GM18507 (cell line): ENCODE results near the gene KRT1.

Experiments
- DNase-seq: peaks from one replicate; pipeline ENCODE4 v3.0.0; 2011; ENCODE audit warnings: low read depth; ENCODE audit not compliant: insufficient read length; ENCODE audit errors: extremely low spot score
- FAIRE-seq: peaks from 2 replicates; lab custom pipeline; 2011; peaks lifted over from hg19 to GRCh38; lab: Jason Lieb, UNC

The KRT1 gene

GRCh38 chr12:52645120-52645761 is 35.0 kb downstream of the KRT1 start:
- DNase-seq, result no peak
- FAIRE-seq, result no peak

- DNase-seq, result no peak
- FAIRE-seq, result no peak
Observed at GRCh38 chr12:52644078-52644415, 36.2 kb downstream of the KRT1 start.

- DNase-seq (no peak), FAIRE-seq (no peak)
Observed at GRCh38 chr12:52643233-52644077, 36.8 kb downstream of the KRT1 start.

GRCh38 chr12:52641468-52641867 is 38.7 kb downstream of the KRT1 start:
- FAIRE-seq, result no peak

GRCh38 chr12:52637299-52637698 is 42.9 kb downstream of the KRT1 start:
- FAIRE-seq, result no peak

More at GRCh38 chr12:52641468-52641867, 38.7 kb downstream of the KRT1 start:
- no peak for DNase-seq

GRCh38 chr12:52636592-52637258 is 43.5 kb downstream of the KRT1 start:
- DNase-seq (no peak), FAIRE-seq (no peak)

More at GRCh38 chr12:52637299-52637698, 42.9 kb downstream of the KRT1 start:
- DNase-seq, result no peak

GRCh38 chr12:52636189-52636588 is 44.0 kb downstream of the KRT1 start:
- no peak for FAIRE-seq
- DNase-seq, result no peak

- DNase-seq, result no peak
- no peak for FAIRE-seq
Observed at GRCh38 chr12:52634266-52635056, 45.7 kb downstream of the KRT1 start.

GRCh38 chr12:52633383-52633782 is 46.8 kb downstream of the KRT1 start:
- no peak for FAIRE-seq

GRCh38 chr12:52632656-52633055 is 47.6 kb downstream of the KRT1 start:
- DNase-seq (no peak), FAIRE-seq (no peak)

More at GRCh38 chr12:52633383-52633782, 46.8 kb downstream of the KRT1 start:
- DNase-seq, result no peak

- DNase-seq, result no peak
- FAIRE-seq, result no peak
Observed at GRCh38 chr12:52631676-52632459, 48.3 kb downstream of the KRT1 start.

GRCh38 chr12:52631264-52631663 is 48.9 kb downstream of the KRT1 start:
- DNase-seq (no peak), FAIRE-seq (no peak)

- DNase-seq (no peak), FAIRE-seq (no peak)
Observed at GRCh38 chr12:52630599-52631200, 49.5 kb downstream of the KRT1 start.

GRCh38 chr12:52630008-52630500 is 50.2 kb downstream of the KRT1 start:
- FAIRE-seq (no peak), DNase-seq (no peak)

- no peak for DNase-seq
- no peak for FAIRE-seq
Observed at GRCh38 chr12:52629281-52630007, 50.8 kb downstream of the KRT1 start.

- no peak for DNase-seq
- FAIRE-seq, result no peak
Observed at GRCh38 chr12:52628841-52629240, 51.4 kb downstream of the KRT1 start.

- no peak for DNase-seq
- FAIRE-seq, result no peak
Observed at GRCh38 chr12:52628111-52628507, 52.1 kb downstream of the KRT1 start.
